ENCODE data around the gene TXNRD3. TPM values are rescaled to one million over a fixed set of nuclear protein-coding genes. Genes with fewer than 3 reads are reported as not detected.

TXNRD3 gene
- total and polyA plus RNA-seq, 2 donors from 2014 or later = 10.8 to 12.1 TPM

DNA sequence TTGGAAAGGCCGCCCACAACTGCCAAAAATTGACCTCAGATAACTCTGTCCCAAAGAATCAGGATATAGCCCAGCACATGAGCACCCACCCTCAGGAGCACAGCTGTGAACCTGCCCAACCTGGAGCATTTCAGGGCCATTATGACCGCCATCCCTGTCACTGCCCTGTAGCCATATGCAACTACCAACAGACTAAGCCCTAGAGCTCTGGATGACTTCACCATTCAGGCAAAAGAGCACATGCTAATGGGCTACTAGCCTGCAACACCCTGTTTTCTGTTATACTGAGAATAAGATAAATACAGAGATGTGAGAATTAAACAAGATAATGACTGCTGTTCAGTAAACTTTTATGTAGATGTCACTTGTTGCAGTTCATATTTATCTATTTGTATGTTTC is 45.0 kb downstream of the TXNRD3 start:
- H3K27me3 ChIP-seq (ENCODE audit: control insufficient read depth, insufficient read depth, low read length) = no peaks in the 10 kb centered on the region
- H3K9ac ChIP-seq (ENCODE audit: low read length in 3 of 3) = no peak overlapping the region
- no peak overlapping the region for H3K4me3 ChIP-seq (ENCODE audit: low read length in 3 of 3)
- no peaks in the 10 kb centered on the region for H3K9me3 ChIP-seq (ENCODE audit: control insufficient read depth in 2 of 3, insufficient read depth in 1 of 3, low read length in 3 of 3)
- TF ChIP-seq, protein P1, sequence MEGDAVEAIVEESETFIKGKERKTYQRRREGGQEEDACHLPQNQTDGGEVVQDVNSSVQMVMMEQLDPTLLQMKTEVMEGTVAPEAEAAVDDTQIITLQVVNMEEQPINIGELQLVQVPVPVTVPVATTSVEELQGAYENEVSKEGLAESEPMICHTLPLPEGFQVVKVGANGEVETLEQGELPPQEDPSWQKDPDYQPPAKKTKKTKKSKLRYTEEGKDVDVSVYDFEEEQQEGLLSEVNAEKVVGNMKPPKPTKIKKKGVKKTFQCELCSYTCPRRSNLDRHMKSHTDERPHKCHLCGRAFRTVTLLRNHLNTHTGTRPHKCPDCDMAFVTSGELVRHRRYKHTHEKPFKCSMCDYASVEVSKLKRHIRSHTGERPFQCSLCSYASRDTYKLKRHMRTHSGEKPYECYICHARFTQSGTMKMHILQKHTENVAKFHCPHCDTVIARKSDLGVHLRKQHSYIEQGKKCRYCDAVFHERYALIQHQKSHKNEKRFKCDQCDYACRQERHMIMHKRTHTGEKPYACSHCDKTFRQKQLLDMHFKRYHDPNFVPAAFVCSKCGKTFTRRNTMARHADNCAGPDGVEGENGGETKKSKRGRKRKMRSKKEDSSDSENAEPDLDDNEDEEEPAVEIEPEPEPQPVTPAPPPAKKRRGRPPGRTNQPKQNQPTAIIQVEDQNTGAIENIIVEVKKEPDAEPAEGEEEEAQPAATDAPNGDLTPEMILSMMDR (IDR thresholded peaks at IDR 0.05; ENCODE audit: borderline replicate concordance, extremely low read depth, insufficient read depth) = no peak
- no peak overlapping the region for H3K27ac ChIP-seq (ENCODE audit: low read depth in 2 of 2, low read length in 2 of 2)
- H3K36me3 ChIP-seq (ENCODE audit: control insufficient read depth in 2 of 3, insufficient read depth in 3 of 3, low read length in 3 of 3) = peaks cover 2 to 23% (median 14%) of the 10 kb centered on the region in 3 donors
- H3K4me1 ChIP-seq (ENCODE audit: control insufficient read depth in 2 of 3, insufficient read depth in 2 of 3, low read depth in 1 of 3, low read length in 3 of 3) = no peaks in the 10 kb centered on the region
- intact Hi-C loops (cut with DNase I) = no loop called here
- FAIRE-seq (no peak), DNase-seq (no peak)

DNA sequence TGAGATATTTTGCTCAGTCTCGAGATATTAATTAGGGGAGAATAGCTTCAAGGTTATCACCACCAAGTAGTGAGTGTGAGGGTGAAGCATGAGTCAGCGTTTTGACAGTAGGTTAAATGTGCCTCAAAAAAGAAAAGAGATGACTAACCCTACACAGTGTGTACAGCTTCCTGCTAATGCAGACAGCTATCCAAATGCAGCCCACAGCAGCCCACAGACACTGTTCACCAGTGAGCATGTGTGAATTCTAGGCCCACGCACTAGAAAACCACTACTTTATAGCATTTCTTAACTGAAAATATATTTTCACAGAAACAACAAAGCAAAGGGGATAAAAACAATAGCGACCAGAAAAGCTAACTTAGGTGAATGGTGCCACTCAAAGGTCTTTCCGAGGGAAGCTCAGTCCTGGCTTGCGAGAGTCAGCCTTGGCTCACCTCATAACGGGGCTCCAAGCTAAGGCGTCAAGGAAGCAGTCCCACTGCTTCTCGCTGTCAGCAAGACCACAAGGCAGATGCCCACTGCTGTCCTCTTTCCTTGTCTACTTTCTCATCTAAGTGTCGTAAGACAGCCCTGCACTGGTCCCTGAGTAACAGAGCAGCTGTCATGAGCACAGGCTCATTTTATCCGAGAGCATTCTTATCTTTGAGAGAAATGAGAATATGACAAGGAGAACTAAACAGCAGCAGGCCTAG is 47.6 kb downstream of the TXNRD3 start:
- DNase-seq (no peak), FAIRE-seq (no peak)
- Histone ChIP-seq H3K9ac (ENCODE audit: low read length in 3 of 3) (no peak overlapping the region), H3K9me3 (ENCODE audit: control insufficient read depth in 2 of 3, insufficient read depth in 1 of 3, low read length in 3 of 3) (no peaks in the 10 kb centered on the region), H3K36me3 (ENCODE audit: control insufficient read depth in 2 of 3, insufficient read depth in 3 of 3, low read length in 3 of 3) (peaks cover 2 to 24% (median 12%) of the 10 kb centered on the region in 3 donors), H3K4me1 (ENCODE audit: control insufficient read depth in 2 of 3, insufficient read depth in 2 of 3, low read depth in 1 of 3, low read length in 3 of 3) (no peaks in the 10 kb centered on the region), H3K27ac (ENCODE audit: low read depth in 2 of 2, low read length in 2 of 2) (no peak overlapping the region), H3K27me3 (ENCODE audit: control insufficient read depth, insufficient read depth, low read length) (no peaks in the 10 kb centered on the region), H3K4me3 (ENCODE audit: low read length in 3 of 3) (no peak overlapping the region)
- intact Hi-C loops (cut with DNase I) = no loop called here
- TF ChIP-seq, protein P1 (IDR thresholded peaks at IDR 0.05; ENCODE audit: borderline replicate concordance, extremely low read depth, insufficient read depth) = no peak

DNA sequence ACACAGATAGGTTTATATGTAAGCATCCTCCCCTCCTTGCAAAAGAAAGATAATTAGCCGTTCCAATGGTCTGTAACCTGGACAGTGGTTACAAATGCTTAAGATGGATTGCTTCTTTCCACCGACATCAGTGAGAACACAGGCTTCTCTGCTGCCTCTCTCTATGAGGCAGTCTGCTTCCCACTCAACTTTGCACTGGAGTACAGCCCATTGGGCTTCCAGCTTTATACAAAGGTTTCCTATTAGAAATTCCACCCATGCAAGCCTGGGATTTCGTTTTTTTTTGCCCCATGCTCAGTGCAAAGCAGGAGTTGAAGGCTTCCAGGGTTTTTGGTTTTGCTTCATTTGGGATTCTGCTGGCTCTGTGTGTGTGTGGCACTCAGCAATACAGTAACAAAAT is 48.9 kb downstream of the TXNRD3 start:
- Histone ChIP-seq H3K4me3 (ENCODE audit: low read length in 3 of 3) (no peak overlapping the region), H3K27me3 (ENCODE audit: control insufficient read depth, insufficient read depth, low read length) (no peaks in the 10 kb centered on the region), H3K4me1 (ENCODE audit: control insufficient read depth in 2 of 3, insufficient read depth in 2 of 3, low read depth in 1 of 3, low read length in 3 of 3) (no peaks in the 10 kb centered on the region), H3K36me3 (ENCODE audit: control insufficient read depth in 2 of 3, insufficient read depth in 3 of 3, low read length in 3 of 3) (peaks cover 2 to 24% (median 12%) of the 10 kb centered on the region in 3 donors), H3K9ac (ENCODE audit: low read length in 3 of 3) (no peak overlapping the region), H3K9me3 (ENCODE audit: control insufficient read depth in 2 of 3, insufficient read depth in 1 of 3, low read length in 3 of 3) (no peaks in the 10 kb centered on the region), H3K27ac (ENCODE audit: low read depth in 2 of 2, low read length in 2 of 2) (no peak overlapping the region)
- intact Hi-C loops (cut with DNase I) = no loop called here
- DNase-seq (no peak), FAIRE-seq (no peak)
- TF ChIP-seq, protein P1 (IDR thresholded peaks at IDR 0.05; ENCODE audit: borderline replicate concordance, extremely low read depth, insufficient read depth) = no peak
